ENCODE data around the gene BTF3.

Gene BTF3

GRCh38 chr5:73552642-73553041, 54.4 kb downstream of the BTF3 start:
- in situ Hi-C loops (cut with MboI; ENCODE audit: low sequenced_read_pairs, unreplicated experiment), result no loop called here

More at GRCh38 chr5:73552642-73553041, 54.4 kb downstream of the BTF3 start:
- no peak for TF ChIP-seq CTCF (IDR thresholded peaks at IDR 0.05; ENCODE audit: borderline replicate concordance, control extremely low read depth, extremely low read depth, insufficient read depth, missing control alignments)
- no peak for DNase-seq (ENCODE audit: low spot score)

Measured in GM13976 (cell line).